ENCODE measurements around the gene MSANTD7.

DNA sequence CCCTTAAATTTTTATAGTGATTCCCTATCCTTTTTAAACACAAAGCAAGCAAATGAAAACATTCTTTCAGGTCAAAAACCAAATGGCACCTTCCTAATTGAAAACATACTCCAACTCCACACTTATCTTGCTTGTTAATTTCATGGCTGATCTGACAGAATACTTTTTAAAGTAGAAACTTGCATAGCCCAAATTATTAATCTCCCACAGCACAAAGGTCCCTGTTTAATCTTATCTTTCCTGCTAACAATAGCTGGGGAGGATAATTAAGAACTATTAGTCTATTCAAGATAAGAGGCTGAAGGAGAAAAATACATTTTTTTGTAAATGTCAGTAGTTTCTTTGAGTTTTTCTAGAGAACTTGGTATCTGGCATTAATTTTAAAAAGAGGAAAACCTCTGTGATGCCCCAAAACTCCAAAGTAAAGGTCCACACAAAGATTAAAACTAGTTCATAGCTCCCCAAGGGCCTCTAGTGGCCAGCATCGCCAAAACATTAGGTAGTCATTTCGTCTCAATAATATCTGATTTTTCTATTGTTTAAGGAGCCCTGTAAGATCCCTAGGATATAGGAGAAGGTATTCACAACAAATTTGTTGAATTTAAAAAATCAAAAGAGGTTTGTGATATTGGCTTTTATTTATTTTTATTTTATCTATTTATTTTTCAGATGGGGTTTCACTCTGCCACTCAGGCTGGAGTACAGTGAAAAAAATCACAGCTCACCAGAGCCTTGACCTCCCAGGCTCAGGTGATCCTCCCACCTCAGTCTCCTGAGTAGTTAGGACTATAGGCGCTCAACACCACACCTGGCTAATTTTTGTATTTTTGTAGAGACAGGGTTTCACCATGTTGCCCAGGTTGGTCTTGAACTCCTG lies 15.0 kb upstream of the MSANTD7 start:
- TF ChIP-seq, protein P1, sequence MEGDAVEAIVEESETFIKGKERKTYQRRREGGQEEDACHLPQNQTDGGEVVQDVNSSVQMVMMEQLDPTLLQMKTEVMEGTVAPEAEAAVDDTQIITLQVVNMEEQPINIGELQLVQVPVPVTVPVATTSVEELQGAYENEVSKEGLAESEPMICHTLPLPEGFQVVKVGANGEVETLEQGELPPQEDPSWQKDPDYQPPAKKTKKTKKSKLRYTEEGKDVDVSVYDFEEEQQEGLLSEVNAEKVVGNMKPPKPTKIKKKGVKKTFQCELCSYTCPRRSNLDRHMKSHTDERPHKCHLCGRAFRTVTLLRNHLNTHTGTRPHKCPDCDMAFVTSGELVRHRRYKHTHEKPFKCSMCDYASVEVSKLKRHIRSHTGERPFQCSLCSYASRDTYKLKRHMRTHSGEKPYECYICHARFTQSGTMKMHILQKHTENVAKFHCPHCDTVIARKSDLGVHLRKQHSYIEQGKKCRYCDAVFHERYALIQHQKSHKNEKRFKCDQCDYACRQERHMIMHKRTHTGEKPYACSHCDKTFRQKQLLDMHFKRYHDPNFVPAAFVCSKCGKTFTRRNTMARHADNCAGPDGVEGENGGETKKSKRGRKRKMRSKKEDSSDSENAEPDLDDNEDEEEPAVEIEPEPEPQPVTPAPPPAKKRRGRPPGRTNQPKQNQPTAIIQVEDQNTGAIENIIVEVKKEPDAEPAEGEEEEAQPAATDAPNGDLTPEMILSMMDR (conservative IDR thresholded peaks at IDR 0.05 in 1 of 2, IDR thresholded peaks at IDR 0.05 in 1 of 2; ENCODE audit: low read depth in 1 of 2, low read length in 2 of 2), result peak; percentile 81 to 82
- no peak for TF ChIP-seq EZH2 (IDR thresholded peaks at IDR 0.05; ENCODE audit: low read length, missing control alignments)
